H1 (cell line): ENCODE results near the gene IFNG-AS1.
A peak's percentile ranks its signal among the peaks of the same experiment; 100 is the strongest.

Source experiments
- BRCA1 ChIP-seq: IDR thresholded peaks from 2 replicates; pipeline ENCODE4 v1.6.1; 2012; ENCODE audit warnings: low read depth, low read length, improper control_type of control experiment
- GTF2F1 ChIP-seq: IDR thresholded peaks from 2 replicates; pipeline ENCODE4 v1.6.1; 2012; ENCODE audit warnings: low read depth, low read length, improper control_type of control experiment, borderline replicate concordance
- RAD21 ChIP-seq, 2 experiments: IDR thresholded peaks in 1 of 2; conservative IDR thresholded peaks in 1 of 2; 2 replicates each; pipeline ENCODE4 v1.6.1; 2011; ENCODE audit warnings: low read depth in 2 of 2, low read length in 2 of 2, improper control_type of control experiment in 1 of 2, inconsistent platforms in 1 of 2, mild to moderate bottlenecking in 1 of 2, moderate library complexity in 1 of 2
- TF ChIP-seq, protein P1 (sequence below), 3 experiments: IDR thresholded peaks; 1 replicate in 2 of 3; 2 replicates in 1 of 3; pipeline versions ENCODE4 v1.5.1 to v1.6.1; 2011; ENCODE audit warnings: low read length in 3 of 3, mild to moderate bottlenecking in 3 of 3, inconsistent platforms in 2 of 3, low read depth in 1 of 3, moderate library complexity in 1 of 3; ENCODE audit not compliant: insufficient read depth in 1 of 3; ENCODE audit errors: control extremely low read depth in 1 of 3

DNA sequence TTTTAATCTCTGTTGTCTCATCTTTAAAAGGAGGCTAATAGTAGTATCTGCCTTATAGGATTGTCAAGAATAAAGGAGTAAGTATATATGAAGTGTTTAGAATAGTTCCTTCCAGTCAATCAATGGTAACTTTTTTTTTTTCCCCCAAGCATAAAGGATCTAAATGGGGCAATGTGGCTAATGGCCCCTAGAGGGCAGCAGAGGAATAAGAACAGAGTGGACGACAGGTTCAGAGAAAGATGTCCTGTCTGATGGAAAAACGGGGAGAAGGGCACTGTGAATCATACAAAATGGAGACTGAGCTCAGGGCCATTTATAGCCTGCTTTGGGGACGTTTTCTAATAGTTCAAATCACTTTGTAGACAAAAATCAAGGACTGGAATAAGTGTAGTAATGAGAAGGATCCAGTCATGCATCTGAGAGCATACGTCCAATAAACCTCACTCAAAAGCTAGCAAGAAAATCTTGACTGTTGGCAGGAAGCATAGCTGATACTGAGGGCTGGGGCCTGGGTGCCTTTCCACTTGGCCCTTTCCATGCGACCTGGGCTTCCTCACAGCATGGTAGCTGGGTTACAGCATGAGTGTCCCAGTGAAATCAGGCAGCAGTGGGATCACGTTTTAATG lies 51.3 kb downstream of the IFNG-AS1 start:
- no peak for TF ChIP-seq GTF2F1
- TF ChIP-seq RAD21 (IDR thresholded peaks at IDR 0.05 in 1 of 2, conservative IDR thresholded peaks at IDR 0.05 in 1 of 2; ENCODE audit: low read depth in 2 of 2, low read length in 2 of 2) = peak; percentile 94 to 96
- TF ChIP-seq BRCA1 = no peak
- TF ChIP-seq, protein P1, sequence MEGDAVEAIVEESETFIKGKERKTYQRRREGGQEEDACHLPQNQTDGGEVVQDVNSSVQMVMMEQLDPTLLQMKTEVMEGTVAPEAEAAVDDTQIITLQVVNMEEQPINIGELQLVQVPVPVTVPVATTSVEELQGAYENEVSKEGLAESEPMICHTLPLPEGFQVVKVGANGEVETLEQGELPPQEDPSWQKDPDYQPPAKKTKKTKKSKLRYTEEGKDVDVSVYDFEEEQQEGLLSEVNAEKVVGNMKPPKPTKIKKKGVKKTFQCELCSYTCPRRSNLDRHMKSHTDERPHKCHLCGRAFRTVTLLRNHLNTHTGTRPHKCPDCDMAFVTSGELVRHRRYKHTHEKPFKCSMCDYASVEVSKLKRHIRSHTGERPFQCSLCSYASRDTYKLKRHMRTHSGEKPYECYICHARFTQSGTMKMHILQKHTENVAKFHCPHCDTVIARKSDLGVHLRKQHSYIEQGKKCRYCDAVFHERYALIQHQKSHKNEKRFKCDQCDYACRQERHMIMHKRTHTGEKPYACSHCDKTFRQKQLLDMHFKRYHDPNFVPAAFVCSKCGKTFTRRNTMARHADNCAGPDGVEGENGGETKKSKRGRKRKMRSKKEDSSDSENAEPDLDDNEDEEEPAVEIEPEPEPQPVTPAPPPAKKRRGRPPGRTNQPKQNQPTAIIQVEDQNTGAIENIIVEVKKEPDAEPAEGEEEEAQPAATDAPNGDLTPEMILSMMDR (IDR thresholded peaks at IDR 0.05; ENCODE audit: control extremely low read depth in 1 of 3, insufficient read depth in 1 of 3, low read depth in 1 of 3, low read length in 3 of 3) = peak; percentile 25 to 81 (median 76)
